ENCODE data around the gene EIF2B2.
"Not testable (repeated sequence)": the region's sequence is repeated elsewhere in the genome, so short reads cannot be mapped to it uniquely, and the experiment has no call there.

EIF2B2 gene

GRCh38 chr14:74995781-74996180 lies 6.9 kb upstream of the EIF2B2 start:
- not testable (repeated sequence) for DNase-seq (ENCODE audit: low spot score)

- DNase-seq (ENCODE audit: low spot score) = no peak
Observed at GRCh38 chr14:75001261-75001660, 1.5 kb upstream of the EIF2B2 start.

GRCh38 chr14:75001899-75002298 lies 822 bp upstream of the EIF2B2 start:
- no peak for DNase-seq (ENCODE audit: low spot score)

GRCh38 chr14:75003250-75004027 lies 718 bp downstream of the EIF2B2 start:
- no peak for DNase-seq (ENCODE audit: low spot score)

GRCh38 chr14:75005357-75005756 lies 2.6 kb downstream of the EIF2B2 start:
- no peak for DNase-seq (ENCODE audit: low spot score)

GRCh38 chr14:75009176-75009575 lies 6.5 kb downstream of the EIF2B2 start:
- no peak for DNase-seq (ENCODE audit: low spot score)

- DNase-seq (ENCODE audit: low spot score) = peak; percentile 29
Observed at GRCh38 chr14:75010472-75011093, 7.9 kb downstream of the EIF2B2 start.

GRCh38 chr14:75011356-75011994 lies 8.8 kb downstream of the EIF2B2 start:
- peak; percentile 55 for DNase-seq (ENCODE audit: low spot score)

GRCh38 chr14:75013290-75013689 lies 10.6 kb downstream of the EIF2B2 start:
- DNase-seq (ENCODE audit: low spot score) = no peak

GRCh38 chr14:75015496-75015895 lies 12.8 kb downstream of the EIF2B2 start:
- no peak for DNase-seq (ENCODE audit: low spot score)

GRCh38 chr14:75016815-75017214 lies 14.1 kb downstream of the EIF2B2 start:
- no peak for DNase-seq (ENCODE audit: low spot score)

GRCh38 chr14:75018694-75019093 lies 16.0 kb downstream of the EIF2B2 start:
- no peak for DNase-seq (ENCODE audit: low spot score)

GRCh38 chr14:75022655-75023054 lies 19.9 kb downstream of the EIF2B2 start:
- no peak for DNase-seq (ENCODE audit: low spot score)

- no peak for DNase-seq (ENCODE audit: low spot score)
Observed at GRCh38 chr14:75023108-75023507, 20.4 kb downstream of the EIF2B2 start.

- DNase-seq (ENCODE audit: low spot score) = peak; percentile 13
Observed at GRCh38 chr14:75025082-75025481, 22.4 kb downstream of the EIF2B2 start.

- no peak for DNase-seq (ENCODE audit: low spot score)
Observed at GRCh38 chr14:75025876-75026275, 23.2 kb downstream of the EIF2B2 start.

- DNase-seq (ENCODE audit: low spot score) = no peak
Observed at GRCh38 chr14:75030147-75030546, 27.4 kb downstream of the EIF2B2 start.

GRCh38 chr14:75032939-75033338 lies 30.2 kb downstream of the EIF2B2 start:
- DNase-seq (ENCODE audit: low spot score) = no peak

- DNase-seq (ENCODE audit: low spot score) = no peak
Observed at GRCh38 chr14:75040507-75040906, 37.8 kb downstream of the EIF2B2 start.

GRCh38 chr14:75040959-75041358 lies 38.2 kb downstream of the EIF2B2 start:
- no peak for DNase-seq (ENCODE audit: low spot score)

- no peak for DNase-seq (ENCODE audit: low spot score)
Observed at GRCh38 chr14:75041613-75042012, 38.9 kb downstream of the EIF2B2 start.

- DNase-seq (ENCODE audit: low spot score) = no peak
Observed at GRCh38 chr14:75042035-75042434, 39.3 kb downstream of the EIF2B2 start.

GRCh38 chr14:75044322-75044721 lies 41.6 kb downstream of the EIF2B2 start:
- peak; percentile 43 for DNase-seq (ENCODE audit: low spot score)
